BLaER1 (cell line): Measurements from ENCODE around the gene SMOC2.

Source experiments
- H3K27ac ChIP-seq: shearing (Covaris generic); formaldehyde crosslinking; 2 replicates; pipeline ENCODE4 v1.8.1; 2022
- H3K27me3 ChIP-seq: shearing (Covaris generic); formaldehyde crosslinking; 2 replicates; pipeline ENCODE4 v1.8.1; 2022
- H3K36me3 ChIP-seq: shearing (Covaris generic); formaldehyde crosslinking; 2 replicates; pipeline ENCODE4 v1.8.1; 2022
- H3K4me1 ChIP-seq: shearing (Covaris generic); formaldehyde crosslinking; 2 replicates; pipeline ENCODE4 v1.8.1; 2022
- H3K4me2 ChIP-seq: shearing (Covaris generic); formaldehyde crosslinking; 2 replicates; pipeline ENCODE4 v1.8.1; 2022
- H3K4me3 ChIP-seq: shearing (Covaris generic); formaldehyde crosslinking; 2 replicates; pipeline ENCODE4 v1.8.1; 2022
- H3K9ac ChIP-seq: shearing (Covaris generic); formaldehyde crosslinking; 2 replicates; pipeline ENCODE4 v1.8.1; 2022
- H3K9me3 ChIP-seq: shearing (Covaris generic); formaldehyde crosslinking; 2 replicates; pipeline ENCODE4 v1.8.1; 2022
- H4K20me1 ChIP-seq: shearing (Covaris generic); formaldehyde crosslinking; 2 replicates; pipeline ENCODE4 v1.8.1; 2022
- Cebpa-rat ChIP-seq: shearing (Covaris generic); IDR thresholded peaks from 2 replicates; pipeline ENCODE4 v1.8.1; 2022

The SMOC2 gene

GRCh38 chr6:168441434-168442391 is 729 bp downstream of the SMOC2 start:
- Histone ChIP-seq H3K9me3 (no peaks in the 10 kb centered on the region), H3K36me3 (no peaks in the 10 kb centered on the region), H3K4me2 (peak overlapping the region; percentile 96), H4K20me1 (peaks cover 20% of the 10 kb centered on the region), H3K4me1 (peaks cover 26% of the 10 kb centered on the region), H3K27me3 (peaks cover 62% of the 10 kb centered on the region), H3K4me3 (peak overlapping the region; percentile 67), H3K9ac (no peak overlapping the region), H3K27ac (no peak overlapping the region)
- no peak for TF ChIP-seq Cebpa-rat

GRCh38 chr6:168442646-168443045 is 1.7 kb downstream of the SMOC2 start:
- H3K9ac ChIP-seq = no peak overlapping the region
- peaks cover 62% of the 10 kb centered on the region for H3K27me3 ChIP-seq
- no peak overlapping the region for H3K27ac ChIP-seq
- no peaks in the 10 kb centered on the region for H3K36me3 ChIP-seq
- H3K4me1 ChIP-seq = peaks cover 35% of the 10 kb centered on the region
- no peak for TF ChIP-seq Cebpa-rat
- H3K9me3 ChIP-seq = no peaks in the 10 kb centered on the region
- H3K4me2 ChIP-seq = no peak overlapping the region
- peaks cover 20% of the 10 kb centered on the region for H4K20me1 ChIP-seq
- no peak overlapping the region for H3K4me3 ChIP-seq

GRCh38 chr6:168447282-168447681 is 6.3 kb downstream of the SMOC2 start:
- H3K9me3 ChIP-seq = no peaks in the 10 kb centered on the region
- H3K4me3 ChIP-seq = no peak overlapping the region
- H4K20me1 ChIP-seq = peaks cover 2% of the 10 kb centered on the region; the same call in 1 of the 2 replicates
- H3K4me2 ChIP-seq = peak overlapping the region; percentile 71
- TF ChIP-seq Cebpa-rat = no peak
- H3K4me1 ChIP-seq = peaks cover 43% of the 10 kb centered on the region
- H3K27me3 ChIP-seq = peaks cover 20% of the 10 kb centered on the region
- H3K36me3 ChIP-seq = no peaks in the 10 kb centered on the region
- no peak overlapping the region; the same call in 1 of the 2 replicates for H3K9ac ChIP-seq
- peak overlapping the region; percentile 14 for H3K27ac ChIP-seq

GRCh38 chr6:168447700-168448099 is 6.7 kb downstream of the SMOC2 start:
- no peak for TF ChIP-seq Cebpa-rat

GRCh38 chr6:168448243-168448855 is 7.4 kb downstream of the SMOC2 start:
- no peaks in the 10 kb centered on the region for H3K36me3 ChIP-seq
- H3K27me3 ChIP-seq = peaks cover 10% of the 10 kb centered on the region
- no peak for TF ChIP-seq Cebpa-rat
- H3K9ac ChIP-seq = no peak overlapping the region
- H3K4me2 ChIP-seq = no peak overlapping the region
- H4K20me1 ChIP-seq = no peaks in the 10 kb centered on the region
- H3K4me1 ChIP-seq = peaks cover 43% of the 10 kb centered on the region
- no peak overlapping the region for H3K27ac ChIP-seq
- no peaks in the 10 kb centered on the region for H3K9me3 ChIP-seq
- no peak overlapping the region for H3K4me3 ChIP-seq

More at GRCh38 chr6:168447700-168448099, 6.7 kb downstream of the SMOC2 start:
- Histone ChIP-seq H3K9me3 (no peaks in the 10 kb centered on the region), H3K9ac (no peak overlapping the region), H3K27me3 (peaks cover 16% of the 10 kb centered on the region), H3K36me3 (no peaks in the 10 kb centered on the region), H4K20me1 (no peaks in the 10 kb centered on the region), H3K4me2 (peak overlapping the region; percentile 71), H3K4me1 (peaks cover 43% of the 10 kb centered on the region), H3K27ac (peak overlapping the region; percentile 14), H3K4me3 (no peak overlapping the region)

- H3K4me3 ChIP-seq = no peak overlapping the region
- no peaks in the 10 kb centered on the region for H3K9me3 ChIP-seq
- peak overlapping the region; percentile 14; the same call in 1 of the 2 replicates for H3K4me2 ChIP-seq
Measured at GRCh38 chr6:168450917-168451316, 9.9 kb downstream of the SMOC2 start.

GRCh38 chr6:168451805-168452517 is 11.0 kb downstream of the SMOC2 start:
- Histone ChIP-seq H4K20me1 (no peaks in the 10 kb centered on the region), H3K4me1 (peaks cover 31% of the 10 kb centered on the region), H3K9me3 (no peaks in the 10 kb centered on the region), H3K27ac (no peak overlapping the region), H3K9ac (no peak overlapping the region), H3K4me2 (no peak overlapping the region), H3K4me3 (no peak overlapping the region), H3K36me3 (no peaks in the 10 kb centered on the region), H3K27me3 (no peaks in the 10 kb centered on the region)
- no peak for TF ChIP-seq Cebpa-rat

More at GRCh38 chr6:168450917-168451316, 9.9 kb downstream of the SMOC2 start:
- H3K36me3 ChIP-seq = no peaks in the 10 kb centered on the region
- TF ChIP-seq Cebpa-rat = no peak
- H3K9ac ChIP-seq = no peak overlapping the region
- H3K4me1 ChIP-seq = peaks cover 42% of the 10 kb centered on the region
- no peak overlapping the region for H3K27ac ChIP-seq
- no peaks in the 10 kb centered on the region for H3K27me3 ChIP-seq
- no peaks in the 10 kb centered on the region for H4K20me1 ChIP-seq

GRCh38 chr6:168452685-168453377 is 11.8 kb downstream of the SMOC2 start:
- H3K27me3 ChIP-seq = no peaks in the 10 kb centered on the region
- H3K4me1 ChIP-seq = peaks cover 25% of the 10 kb centered on the region
- no peaks in the 10 kb centered on the region for H3K9me3 ChIP-seq
- H3K4me3 ChIP-seq = no peak overlapping the region
- H3K27ac ChIP-seq = no peak overlapping the region
- no peaks in the 10 kb centered on the region for H4K20me1 ChIP-seq
- H3K4me2 ChIP-seq = no peak overlapping the region
- H3K9ac ChIP-seq = no peak overlapping the region
- H3K36me3 ChIP-seq = no peaks in the 10 kb centered on the region
- TF ChIP-seq Cebpa-rat = no peak

- H3K27me3 ChIP-seq = no peaks in the 10 kb centered on the region
- no peak overlapping the region for H3K4me3 ChIP-seq
- H3K4me2 ChIP-seq = no peak overlapping the region
- TF ChIP-seq Cebpa-rat = no peak
- no peak overlapping the region for H3K9ac ChIP-seq
- no peaks in the 10 kb centered on the region for H3K9me3 ChIP-seq
- no peaks in the 10 kb centered on the region for H3K36me3 ChIP-seq
- H3K4me1 ChIP-seq = peaks cover 17% of the 10 kb centered on the region
- no peak overlapping the region for H3K27ac ChIP-seq
- H4K20me1 ChIP-seq = no peaks in the 10 kb centered on the region
Measured at GRCh38 chr6:168455847-168456530, 15.0 kb downstream of the SMOC2 start.
